Kidney (tissue), 14 donors: ENCODE data around the gene ALMS1. TPM values are rescaled to one million over a fixed set of nuclear protein-coding genes. Genes with fewer than 3 reads are reported as not detected.

Source experiments
- DNase-seq, 5 donors: peaks; one replicate each; pipeline ENCODE4 v3.0.0-alpha.2; 2013 to 2020
- FAIRE-seq: peaks from 2 replicates; lab custom pipeline; 2012; peaks lifted over from hg19 to GRCh38; lab: Jason Lieb, UNC
- H3K27ac ChIP-seq, 2 donors: one replicate each; pipeline ENCODE4 v1.7.0; 2013; ENCODE audit warnings: low read depth in 2 of 2, low read length in 2 of 2, inconsistent platforms in 1 of 2
- H3K27me3 ChIP-seq: one replicate; pipeline ENCODE4 v1.7.1; 2013; ENCODE audit warnings: low read length, inconsistent platforms; ENCODE audit not compliant: control insufficient read depth, insufficient read depth
- H3K36me3 ChIP-seq, 3 donors: one replicate each; pipeline versions ENCODE4 v1.7.0 to v1.7.1; 2013; ENCODE audit warnings: low read length in 3 of 3, control low read depth in 1 of 3, inconsistent platforms in 1 of 3; ENCODE audit not compliant: insufficient read depth in 3 of 3, control insufficient read depth in 2 of 3
- H3K4me1 ChIP-seq, 3 donors: one replicate each; pipeline versions ENCODE4 v1.7.0 to v1.7.1; 2013; ENCODE audit warnings: low read length in 3 of 3, inconsistent platforms in 1 of 3, low read depth in 1 of 3; ENCODE audit not compliant: control insufficient read depth in 2 of 3, insufficient read depth in 2 of 3
- H3K4me3 ChIP-seq, 3 donors: one replicate each; pipeline versions ENCODE4 v1.7.0 to v1.8.1; 2013; ENCODE audit warnings: low read length in 3 of 3, control low read depth in 1 of 3, inconsistent platforms in 1 of 3
- H3K9ac ChIP-seq, 3 donors: one replicate each; pipeline versions ENCODE4 v1.7.0 to v1.7.1; 2013; ENCODE audit warnings: low read length in 3 of 3, control low read depth in 1 of 3, inconsistent platforms in 1 of 3
- H3K9me3 ChIP-seq, 3 donors: one replicate each; pipeline versions ENCODE4 v1.7.0 to v1.7.1; 2013; ENCODE audit warnings: low read length in 3 of 3, control low read depth in 1 of 3, inconsistent platforms in 1 of 3; ENCODE audit not compliant: control insufficient read depth in 2 of 3, insufficient read depth in 1 of 3
- intact Hi-C: fragments of 100-400 bp; cut with DNase I; formaldehyde crosslinking; loops from one replicate; pipeline ENCODE4 v1.11.1; 2022
- polyA plus RNA-seq: library from polyadenylated mRNA; stranded (reverse); fragments of 350-450 nt; fragmentation: Illumina TruSeq; extraction: RNeasy Lipid Tissue Mini Kit (QIAGEN cat#74804); gene quantifications from one replicate; pipeline ENCODE4 v1.2.3, GENCODE V29; 2014; ENCODE audit warnings: low read depth, low replicate concordance; ENCODE audit not compliant: insufficient read depth
- total RNA-seq: library from RNA; stranded (reverse); fragmentation: NEBNext Ultra II Directional; extraction: Animal tissue kit (Norgen Biotek cat#: 25700); gene quantifications from one replicate; pipeline ENCODE4 v1.2.1, GENCODE V29; 2021
- TF ChIP-seq, protein P1 (sequence below): IDR thresholded peaks from 3 replicates; pipeline ENCODE4 v1.5.1; 2012; ENCODE audit warnings: mild to moderate bottlenecking, moderate library complexity, borderline replicate concordance; ENCODE audit not compliant: insufficient read depth; ENCODE audit errors: extremely low read depth
- donor health status: control.
- donor health status: control.
- donor health status: control.
- donor health status: control.
- donor health status: control.
- donor health status: DM: yes; HTN: yes; CAD: no.
- donor health status: Normal renal cell carcinoma (clear cell type).

Gene ALMS1
- total and polyA plus RNA-seq, 2 donors from 2014 or later = 9.2 to 26.2 TPM

DNA sequence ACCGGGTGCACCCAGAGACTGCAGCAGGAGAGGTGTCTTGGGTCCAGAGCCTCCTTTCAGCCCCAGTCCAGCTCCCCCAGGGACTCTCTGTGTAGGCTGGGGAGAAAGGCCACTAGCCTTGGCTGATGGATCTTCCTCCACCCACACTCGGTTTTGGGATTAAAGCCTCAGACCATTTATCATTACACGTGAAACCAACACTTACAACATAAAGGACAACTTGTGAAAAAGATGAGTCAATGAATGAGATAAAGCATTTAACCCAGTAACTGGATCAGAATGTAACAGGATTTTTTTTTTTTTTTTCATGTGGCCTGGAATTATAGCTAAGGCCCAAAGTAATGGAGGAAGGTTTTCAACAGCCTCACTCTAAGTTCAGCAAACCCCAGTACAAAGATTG is 224.5 kb downstream of the ALMS1 start:
- Histone ChIP-seq H3K4me3 (no peak overlapping the region), H3K36me3 (no peaks in the 10 kb centered on the region), H3K9me3 (no peaks in the 10 kb centered on the region), H3K9ac (no peak overlapping the region), H3K4me1 (no peaks in the 10 kb centered on the region), H3K27ac (no peak overlapping the region), H3K27me3 (no peaks in the 10 kb centered on the region)
- intact Hi-C loops = no loop called here
- FAIRE-seq = no peak
- TF ChIP-seq, protein P1, sequence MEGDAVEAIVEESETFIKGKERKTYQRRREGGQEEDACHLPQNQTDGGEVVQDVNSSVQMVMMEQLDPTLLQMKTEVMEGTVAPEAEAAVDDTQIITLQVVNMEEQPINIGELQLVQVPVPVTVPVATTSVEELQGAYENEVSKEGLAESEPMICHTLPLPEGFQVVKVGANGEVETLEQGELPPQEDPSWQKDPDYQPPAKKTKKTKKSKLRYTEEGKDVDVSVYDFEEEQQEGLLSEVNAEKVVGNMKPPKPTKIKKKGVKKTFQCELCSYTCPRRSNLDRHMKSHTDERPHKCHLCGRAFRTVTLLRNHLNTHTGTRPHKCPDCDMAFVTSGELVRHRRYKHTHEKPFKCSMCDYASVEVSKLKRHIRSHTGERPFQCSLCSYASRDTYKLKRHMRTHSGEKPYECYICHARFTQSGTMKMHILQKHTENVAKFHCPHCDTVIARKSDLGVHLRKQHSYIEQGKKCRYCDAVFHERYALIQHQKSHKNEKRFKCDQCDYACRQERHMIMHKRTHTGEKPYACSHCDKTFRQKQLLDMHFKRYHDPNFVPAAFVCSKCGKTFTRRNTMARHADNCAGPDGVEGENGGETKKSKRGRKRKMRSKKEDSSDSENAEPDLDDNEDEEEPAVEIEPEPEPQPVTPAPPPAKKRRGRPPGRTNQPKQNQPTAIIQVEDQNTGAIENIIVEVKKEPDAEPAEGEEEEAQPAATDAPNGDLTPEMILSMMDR = no peak
- no peak for DNase-seq

DNA sequence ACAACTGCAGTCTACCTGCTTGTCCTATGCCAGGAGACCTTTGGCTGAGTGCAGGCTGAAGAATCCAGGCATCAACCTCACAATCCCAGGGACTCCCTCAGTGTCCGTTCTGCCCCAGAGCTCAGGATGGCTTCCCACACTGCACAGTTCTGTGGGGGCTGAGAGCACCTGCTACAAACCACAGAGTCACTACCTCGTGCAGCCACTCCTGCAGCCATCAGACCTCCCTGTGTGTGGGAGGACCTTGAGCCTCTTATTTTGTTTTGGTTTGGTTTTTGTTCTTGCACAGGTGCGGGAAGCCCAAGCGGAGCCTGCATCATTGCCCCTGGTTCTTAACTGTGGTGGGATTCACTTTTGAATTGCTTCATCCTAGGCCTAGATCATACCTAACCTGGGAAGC is 225.6 kb downstream of the ALMS1 start:
- Histone ChIP-seq H3K27me3 (no peaks in the 10 kb centered on the region), H3K36me3 (no peaks in the 10 kb centered on the region), H3K27ac (no peak overlapping the region), H3K4me3 (no peak overlapping the region), H3K9me3 (no peaks in the 10 kb centered on the region), H3K4me1 (no peaks in the 10 kb centered on the region), H3K9ac (no peak overlapping the region)
- TF ChIP-seq, protein P1 = no peak
- intact Hi-C loops = no loop called here
- DNase-seq (no peak), FAIRE-seq (no peak)

DNA sequence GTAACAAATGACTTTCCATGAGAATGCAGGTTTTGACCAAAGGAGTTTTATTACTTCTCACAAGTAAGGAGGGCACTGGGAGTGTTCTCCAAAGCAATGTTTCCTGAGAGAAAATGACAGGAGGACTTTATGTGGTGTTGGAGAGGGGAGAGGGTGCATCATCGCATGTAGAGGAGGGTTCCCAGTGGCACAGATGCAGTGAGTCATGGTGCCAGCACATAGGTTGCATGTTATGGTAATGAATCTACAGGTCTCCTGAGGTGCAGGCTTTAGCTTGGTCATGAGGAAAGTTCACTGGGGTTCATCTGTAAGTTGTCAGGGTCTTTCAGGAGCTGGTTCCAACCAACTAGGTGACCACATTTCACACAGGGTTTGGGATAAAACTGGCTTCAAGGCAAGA is 226.2 kb downstream of the ALMS1 start:
- intact Hi-C loops = no loop called here
- FAIRE-seq = no peak
- DNase-seq = no peak

More for the DNA sequence above, 226.2 kb downstream of the ALMS1 start:
- Histone ChIP-seq H3K36me3 (no peaks in the 10 kb centered on the region), H3K27ac (no peak overlapping the region), H3K4me3 (no peak overlapping the region), H3K9me3 (no peaks in the 10 kb centered on the region), H3K27me3 (no peaks in the 10 kb centered on the region), H3K9ac (no peak overlapping the region), H3K4me1 (no peaks in the 10 kb centered on the region)
- TF ChIP-seq, protein P1 = no peak
